Measurements from ENCODE around the gene LCE1E.

- no peak for TF ChIP-seq POLR2A (IDR thresholded peaks at IDR 0.05)
- no peak for TF ChIP-seq CTCF (IDR thresholded peaks at IDR 0.05)
Observed at GRCh38 chr1:152783095-152783494, 3.0 kb upstream of the LCE1E start.
